HG02763 (cell line): ENCODE results near the gene KRT81.
A peak's percentile ranks its signal among the peaks of the same experiment; 100 is the strongest.
"Not testable (repeated sequence)": the region's sequence is repeated elsewhere in the genome, so short reads cannot be mapped to it uniquely, and the experiment has no call there.

ENCODE experiments used
- ATAC-seq: cut with Tn5 transposase; IDR thresholded peaks from one replicate; pipeline ENCODE4 v1.9.1; 2021; ENCODE audit warnings: mild to moderate bottlenecking, moderate library complexity; ENCODE audit not compliant: unreplicated experiment

Gene KRT81

DNA sequence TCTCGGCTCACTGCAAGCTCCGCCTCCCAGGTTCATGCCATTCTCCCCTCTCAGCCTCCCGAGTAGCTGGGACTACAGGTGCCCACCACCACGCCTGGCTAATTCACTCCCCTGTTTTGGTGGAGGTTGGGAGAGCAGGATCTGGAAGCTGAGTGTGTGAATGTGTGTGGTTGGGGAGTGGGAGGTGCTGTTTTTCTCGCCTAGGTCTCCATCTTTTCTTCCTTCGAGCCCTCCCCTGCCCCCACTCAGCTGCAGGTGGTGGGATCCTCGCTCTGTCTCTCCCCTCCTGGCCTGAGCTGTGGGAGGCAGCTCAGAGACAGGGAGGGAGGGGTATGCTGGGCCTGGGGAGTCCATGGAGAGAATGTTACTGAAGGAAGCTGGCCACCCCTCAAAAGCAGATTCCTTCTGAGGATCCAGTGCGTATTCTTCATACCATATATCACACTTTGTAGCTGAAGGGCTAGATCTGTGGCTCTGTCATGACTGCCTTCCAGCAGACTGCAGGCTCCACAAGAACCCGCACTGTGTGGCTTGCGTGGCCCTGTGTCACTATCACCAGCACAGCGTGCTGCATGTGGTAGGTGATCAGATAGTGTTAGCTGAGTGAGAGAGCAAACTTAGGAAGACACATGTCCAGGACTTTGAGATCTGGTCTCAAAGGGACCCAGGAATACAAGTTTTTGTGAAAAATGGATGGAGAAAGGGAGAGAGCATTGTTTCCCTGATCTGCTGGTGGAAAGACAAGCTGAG, 27.1 kb upstream of the KRT81 start:
- ATAC-seq: no peak

DNA sequence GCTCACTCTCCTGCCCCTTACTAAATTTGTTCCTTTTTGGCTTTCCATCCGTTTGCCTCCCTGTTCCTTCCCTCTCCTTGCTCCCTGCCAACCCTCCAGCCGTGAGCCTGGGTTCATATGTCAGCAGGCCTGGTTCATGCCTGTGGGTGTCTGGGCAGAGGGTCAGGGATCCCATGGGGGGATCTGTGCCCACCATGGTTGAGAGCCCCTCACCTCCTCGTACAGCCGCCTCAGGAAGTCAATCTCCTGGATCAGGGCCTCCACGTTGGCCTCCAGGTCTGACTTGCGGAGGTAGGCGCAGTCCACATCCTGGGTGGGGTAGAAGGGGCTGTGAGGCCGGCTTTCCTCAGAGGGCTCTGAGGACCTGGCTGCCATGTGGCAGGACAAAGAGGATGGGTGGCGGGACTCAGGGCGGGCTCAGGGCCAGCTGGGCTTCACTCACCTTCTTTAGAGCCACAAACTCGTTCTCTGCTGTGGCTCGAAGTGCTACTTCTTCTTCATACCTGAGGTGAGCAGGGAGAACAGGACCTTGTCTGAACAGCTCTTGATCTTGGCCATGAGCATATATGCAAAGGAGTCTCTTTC, 26.2 kb upstream of the KRT81 start:
- no peak for ATAC-seq

DNA sequence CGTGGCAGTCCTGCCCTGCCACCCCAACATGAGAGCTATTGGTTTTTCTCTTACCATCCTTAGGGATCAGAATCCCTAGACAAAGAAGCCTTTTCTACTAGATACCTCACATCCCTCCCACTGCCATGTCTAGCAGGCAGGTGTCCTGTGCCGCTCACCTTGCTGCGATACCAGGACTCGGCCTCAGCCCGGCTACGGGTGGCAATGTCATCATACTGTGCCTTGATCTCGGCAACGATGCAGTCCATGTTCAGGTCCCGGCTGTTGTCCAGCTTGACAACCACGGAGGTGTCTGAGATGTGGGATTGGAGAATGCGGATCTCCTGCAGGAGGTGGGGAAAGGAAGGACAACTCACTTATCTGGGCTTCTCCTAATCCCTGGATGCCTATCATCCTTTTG, 25.4 kb upstream of the KRT81 start:
- ATAC-seq: no peak

DNA sequence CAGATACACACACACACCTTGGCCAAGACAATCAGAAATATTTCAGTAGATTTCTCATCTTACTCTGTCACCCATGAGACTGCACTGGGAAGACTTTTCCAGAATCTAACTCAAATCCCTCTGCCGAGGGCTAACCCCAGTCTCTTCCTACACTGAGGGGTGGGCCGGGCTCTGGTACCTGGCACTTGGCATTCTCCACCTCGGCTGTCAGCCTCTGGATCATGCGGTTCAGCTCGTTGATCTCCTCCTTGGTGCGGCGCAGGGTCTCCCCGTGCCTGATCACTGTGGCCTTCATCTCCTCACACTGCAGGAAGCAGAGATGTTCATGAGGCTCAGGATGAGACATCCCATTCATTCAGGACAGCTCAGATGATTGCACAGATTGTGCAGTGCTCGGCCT, 25.0 kb upstream of the KRT81 start:
- ATAC-seq: no peak

DNA sequence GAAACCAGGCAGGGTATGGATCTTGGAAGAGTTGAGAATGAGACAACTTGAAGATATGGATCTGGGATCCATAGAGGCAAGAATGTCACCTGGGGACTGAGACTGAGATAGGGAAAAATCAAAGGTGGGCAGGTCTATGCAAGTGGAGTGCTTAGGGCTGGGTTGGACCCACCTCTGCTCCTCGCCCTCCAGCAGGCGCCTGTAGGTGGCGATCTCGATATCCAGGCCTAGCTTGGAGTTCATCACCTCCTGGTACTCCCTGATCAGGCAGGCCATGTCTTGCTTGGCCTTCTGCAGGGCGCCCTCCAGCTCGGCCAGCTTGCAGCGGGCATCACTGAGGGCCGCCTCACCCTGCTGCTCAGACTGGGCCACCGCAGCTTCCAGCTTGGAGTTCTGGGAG, 24.4 kb upstream of the KRT81 start:
- not testable (repeated sequence) for ATAC-seq

DNA sequence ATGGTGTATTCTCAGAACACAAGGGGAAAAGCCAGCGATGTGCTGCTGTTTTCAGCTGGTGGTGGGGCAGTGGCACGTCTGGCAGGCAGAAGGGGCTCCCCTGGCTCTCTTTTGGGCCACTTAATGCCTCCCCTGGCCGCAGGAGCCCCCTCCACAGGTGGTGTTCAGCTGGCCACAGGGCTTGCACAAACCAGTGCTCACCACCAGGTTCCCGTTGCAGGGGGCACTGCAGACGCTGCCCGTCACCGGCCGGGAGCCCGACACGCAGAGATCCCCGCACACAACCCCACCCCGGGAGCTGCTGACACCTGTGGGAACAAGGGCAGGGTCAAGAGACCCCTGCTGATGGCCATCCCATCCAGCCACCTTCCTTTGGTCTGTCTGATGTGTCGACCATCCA, 23.2 kb upstream of the KRT81 start:
- no peak for ATAC-seq

DNA sequence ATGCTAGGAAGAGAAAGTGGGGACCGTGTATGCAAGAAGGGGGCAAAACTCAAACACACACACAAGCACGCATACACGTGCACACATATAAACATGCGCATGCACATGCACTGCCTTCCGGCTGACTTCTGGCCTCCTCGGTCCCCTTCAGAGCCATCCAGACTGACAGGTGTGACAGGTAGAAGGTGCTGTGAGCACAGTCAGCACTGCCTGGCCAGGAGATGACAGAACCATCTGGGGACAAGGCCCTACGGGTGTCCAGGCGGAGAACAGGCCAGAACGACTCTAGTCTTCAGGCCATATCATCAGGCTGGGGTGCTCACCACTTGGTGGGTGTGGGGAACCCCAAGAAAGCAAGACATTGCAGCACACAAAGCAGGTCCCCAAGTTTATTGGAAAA, 22.6 kb upstream of the KRT81 start:
- no peak for ATAC-seq

DNA sequence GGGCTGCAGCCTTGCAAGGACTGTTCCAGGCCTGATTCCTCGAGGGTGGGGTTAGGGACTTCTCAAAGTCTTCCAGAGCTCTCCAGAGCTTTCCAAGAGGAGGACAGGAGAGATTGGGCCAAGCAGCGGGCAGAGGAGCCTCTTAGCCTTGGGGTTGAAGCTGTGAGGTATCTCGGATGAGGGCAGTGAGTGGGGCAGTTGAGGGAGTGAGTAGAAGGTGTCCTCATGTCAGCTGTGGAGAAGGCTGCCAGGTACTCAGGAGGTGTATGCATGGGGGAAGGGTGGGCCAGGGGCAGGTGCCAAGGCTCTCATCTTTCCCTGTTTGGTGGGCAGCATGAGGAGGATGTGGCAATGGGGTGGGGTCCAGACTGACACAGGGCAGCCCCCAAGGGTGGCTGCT, 22.1 kb upstream of the KRT81 start:
- no peak for ATAC-seq

DNA sequence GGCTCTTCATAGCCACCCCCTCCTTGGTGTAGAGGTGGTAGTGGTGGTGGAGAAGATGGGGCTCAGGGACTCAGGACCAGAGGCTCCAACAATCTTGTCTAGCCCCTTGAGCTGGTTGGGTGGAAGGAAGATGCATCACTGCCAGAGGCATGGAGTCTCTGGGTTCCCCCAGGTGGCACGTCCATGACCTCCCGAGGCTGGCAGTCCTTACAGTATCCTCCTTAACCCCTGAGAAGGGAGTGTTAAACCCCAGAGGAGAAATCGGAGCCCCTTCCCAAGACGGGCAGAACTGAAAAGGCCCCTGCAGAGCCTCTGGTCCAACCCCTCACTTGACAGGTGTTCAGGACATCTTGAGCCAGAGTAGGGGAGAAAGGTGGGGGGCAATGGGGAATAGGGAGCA, 20.8 kb upstream of the KRT81 start:
- no peak for ATAC-seq

DNA sequence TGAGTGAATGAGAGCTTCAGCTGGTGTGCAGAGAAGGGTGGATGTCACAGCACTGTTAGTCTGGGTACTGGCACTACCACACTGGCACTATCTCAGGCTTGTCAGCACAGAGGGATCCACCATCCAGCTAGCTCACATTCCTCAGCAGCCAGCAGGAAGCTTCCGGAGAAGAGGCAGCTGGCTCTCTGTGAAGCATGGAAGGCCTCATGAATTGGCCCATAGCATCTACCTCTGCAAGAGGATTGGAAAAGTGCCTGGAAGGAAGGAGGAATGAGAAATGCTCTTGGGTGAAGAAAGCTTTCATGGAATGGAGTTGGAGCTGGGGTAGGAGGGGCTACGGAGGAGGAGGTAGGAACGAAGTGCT, 19.9 kb upstream of the KRT81 start:
- ATAC-seq: no peak

DNA sequence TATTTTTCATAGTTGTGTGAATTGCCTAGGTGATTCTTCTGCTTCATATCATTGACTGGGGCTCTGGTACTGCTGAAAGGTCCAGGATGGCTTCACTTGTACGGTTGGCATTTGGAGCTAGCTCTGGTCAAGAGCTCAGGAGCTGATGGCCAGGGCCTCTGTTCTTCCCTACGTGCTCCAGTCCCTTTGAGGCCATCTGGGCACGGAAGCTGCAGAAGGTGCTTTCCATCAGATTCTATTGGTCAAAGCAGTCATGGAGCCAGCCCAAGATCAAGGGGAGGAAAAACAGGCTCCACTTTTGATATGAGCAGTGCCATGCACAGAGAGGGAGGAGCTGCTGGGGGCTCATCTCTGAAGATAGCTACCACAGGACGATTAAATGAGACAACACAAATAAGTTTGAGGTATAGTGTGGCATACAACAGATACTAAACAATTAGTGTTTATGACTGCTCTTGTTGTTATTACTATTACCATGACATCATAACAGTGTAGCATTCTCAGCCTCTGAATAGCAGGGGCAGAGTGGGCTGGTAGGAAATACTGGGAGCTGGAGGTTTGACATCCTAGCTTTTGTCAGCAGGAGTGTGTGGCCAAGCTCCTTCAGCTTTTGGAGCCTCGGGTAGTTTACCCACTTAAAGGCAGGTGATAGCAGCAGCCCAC, 19.4 kb upstream of the KRT81 start:
- ATAC-seq: no peak

DNA sequence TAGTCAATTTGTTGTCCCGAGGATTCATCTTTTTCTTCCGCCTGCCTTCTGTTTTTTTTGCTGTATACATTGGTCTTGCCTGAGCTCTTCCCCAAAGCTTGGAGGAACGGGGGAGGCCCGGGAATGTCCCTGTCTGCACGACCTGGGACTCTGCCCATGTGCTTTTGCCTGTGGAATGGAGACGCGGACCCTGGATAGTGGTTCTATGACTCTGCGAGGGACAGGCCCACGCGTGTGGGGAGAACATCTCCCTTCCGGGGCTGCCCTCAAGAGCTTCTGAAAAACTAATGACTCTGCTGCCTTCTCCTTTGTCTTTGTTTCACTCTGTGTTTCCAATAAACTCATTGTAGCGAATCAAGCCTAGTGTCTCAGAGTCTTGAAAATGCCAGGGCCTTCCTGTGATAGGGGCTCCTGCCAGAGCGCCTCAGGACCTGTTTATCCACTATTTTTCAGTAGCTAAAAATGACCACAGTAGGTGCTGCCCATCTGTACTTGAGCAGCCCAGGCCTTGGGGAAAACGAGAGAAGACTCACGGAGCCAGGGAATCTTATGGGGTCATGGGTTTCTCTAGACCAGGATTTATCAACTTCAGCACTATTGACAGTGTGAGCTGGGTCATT, 17.6 kb upstream of the KRT81 start:
- ATAC-seq: no peak

DNA sequence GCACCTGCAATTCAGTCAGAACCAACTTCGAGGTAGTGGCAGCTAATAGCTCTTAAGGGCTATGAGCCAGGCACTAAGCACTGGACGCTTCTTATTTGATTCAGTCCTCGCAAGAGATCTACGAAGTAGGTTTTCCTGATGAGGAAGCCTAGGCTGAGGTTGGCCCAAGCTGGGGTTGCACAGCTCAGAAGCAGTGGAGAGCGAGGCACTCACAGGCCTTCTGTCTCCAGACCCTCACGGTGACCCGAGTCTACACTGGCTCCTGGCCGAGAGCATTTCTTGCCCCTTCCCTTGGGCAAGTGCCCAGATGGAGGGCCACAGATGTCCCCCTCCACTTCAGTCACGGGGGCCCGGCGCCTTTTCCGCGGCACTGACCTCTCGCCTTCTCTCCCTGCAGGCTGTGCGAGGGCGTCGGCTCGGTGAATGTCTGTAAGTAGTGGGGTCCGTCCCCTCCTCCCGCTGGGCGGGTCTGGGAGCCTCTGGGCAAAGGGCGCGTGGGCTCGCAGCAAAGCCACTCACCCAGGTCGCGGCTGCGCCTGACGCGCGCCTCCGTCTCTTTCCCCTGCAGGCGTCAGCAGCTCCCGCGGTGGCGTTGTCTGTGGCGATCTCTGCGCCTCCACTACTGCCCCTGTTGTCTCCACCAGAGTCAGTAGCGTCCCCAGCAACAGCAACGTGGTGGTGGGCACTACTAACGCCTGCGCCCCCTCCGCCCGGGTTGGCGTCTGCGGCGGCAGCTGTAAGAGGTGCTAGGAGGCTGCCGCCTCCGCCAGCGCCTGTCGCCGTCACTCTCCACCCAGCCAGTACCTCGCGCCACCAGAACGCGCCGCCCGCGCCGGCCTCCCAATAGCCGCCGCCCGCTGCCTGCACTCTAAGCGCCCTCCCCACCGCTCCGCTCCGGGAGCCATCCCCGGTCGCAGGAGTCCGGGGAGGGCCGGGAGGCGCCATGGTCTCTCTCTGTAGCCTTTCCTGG, 16.8 kb upstream of the KRT81 start:
- no peak for ATAC-seq

DNA sequence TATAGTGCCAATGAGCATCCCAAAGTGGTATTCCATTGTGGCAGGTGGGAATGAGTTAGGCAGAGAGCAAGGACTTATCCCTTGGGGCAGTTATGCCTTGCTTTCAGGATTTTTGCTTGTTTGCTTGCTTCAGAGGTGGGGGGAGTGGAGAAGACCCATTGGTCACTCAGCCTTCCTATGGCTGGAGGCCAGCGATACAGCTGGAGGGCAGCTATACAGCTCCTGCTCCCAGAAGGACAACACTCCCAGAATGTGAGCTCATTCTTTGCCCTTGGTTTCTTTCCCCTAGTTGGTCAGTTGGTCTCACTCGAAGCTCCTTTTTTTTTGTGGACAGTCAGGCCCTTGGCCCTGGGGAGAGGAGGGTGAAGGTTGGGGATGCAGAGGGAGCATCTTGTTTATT, 15.4 kb upstream of the KRT81 start:
- no peak for ATAC-seq

DNA sequence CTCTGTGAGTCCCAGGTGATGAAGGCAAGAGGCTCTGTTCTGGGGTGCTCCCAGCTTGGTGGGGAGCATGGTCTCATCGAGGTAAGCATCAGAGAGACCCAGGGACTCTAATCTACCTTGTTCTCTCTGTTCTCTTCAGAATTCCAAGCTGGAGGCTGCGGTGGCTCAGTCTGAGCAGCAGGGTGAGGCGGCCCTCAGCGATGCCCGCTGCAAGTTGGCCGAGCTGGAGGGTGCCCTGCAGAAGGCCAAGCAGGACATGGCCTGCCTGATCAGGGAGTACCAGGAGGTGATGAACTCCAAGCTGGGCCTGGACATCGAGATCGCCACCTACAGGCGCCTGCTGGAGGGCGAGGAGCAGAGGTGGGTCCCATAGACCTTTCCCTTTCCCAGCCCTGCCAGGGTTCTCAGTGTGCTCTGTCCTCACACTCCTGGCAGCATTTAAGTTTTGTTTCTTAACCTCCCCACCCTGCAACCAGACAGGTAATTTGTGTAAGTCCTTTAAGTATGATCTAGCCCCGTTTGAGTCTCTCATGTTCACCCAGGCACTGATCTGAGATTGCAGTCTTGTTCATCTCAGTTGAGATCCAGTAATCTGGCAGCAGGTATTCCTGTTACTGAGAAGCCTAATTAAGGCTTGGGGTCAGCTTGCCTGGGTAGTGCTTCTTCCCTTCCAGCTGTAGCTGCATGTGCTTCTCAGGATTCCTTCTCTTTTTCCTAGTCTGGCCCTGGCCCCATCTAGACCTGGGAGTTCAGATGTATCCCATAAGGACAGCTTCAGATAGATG, 14.8 kb upstream of the KRT81 start:
- no peak for ATAC-seq

DNA sequence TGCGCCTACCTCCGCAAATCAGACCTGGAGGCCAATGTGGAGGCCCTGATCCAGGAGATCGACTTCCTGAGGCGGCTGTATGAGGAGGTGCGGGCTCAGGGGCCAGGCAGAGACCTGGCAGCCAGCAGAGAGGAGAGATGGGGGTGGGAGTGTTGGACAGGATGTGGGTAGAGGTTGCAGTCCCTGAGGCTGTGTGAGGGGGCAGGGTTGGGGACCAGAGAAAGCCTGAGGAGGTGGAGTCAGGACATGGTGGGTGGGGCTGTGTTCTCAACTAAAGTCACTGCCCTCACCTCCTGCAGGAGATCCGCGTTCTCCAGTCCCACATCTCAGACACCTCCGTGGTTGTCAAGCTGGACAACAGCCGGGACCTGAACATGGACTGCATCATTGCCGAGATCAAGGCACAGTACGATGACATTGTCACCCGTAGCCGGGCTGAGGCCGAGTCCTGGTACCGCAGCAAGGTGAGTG, 13.6 kb upstream of the KRT81 start:
- ATAC-seq: peak; percentile 71

DNA sequence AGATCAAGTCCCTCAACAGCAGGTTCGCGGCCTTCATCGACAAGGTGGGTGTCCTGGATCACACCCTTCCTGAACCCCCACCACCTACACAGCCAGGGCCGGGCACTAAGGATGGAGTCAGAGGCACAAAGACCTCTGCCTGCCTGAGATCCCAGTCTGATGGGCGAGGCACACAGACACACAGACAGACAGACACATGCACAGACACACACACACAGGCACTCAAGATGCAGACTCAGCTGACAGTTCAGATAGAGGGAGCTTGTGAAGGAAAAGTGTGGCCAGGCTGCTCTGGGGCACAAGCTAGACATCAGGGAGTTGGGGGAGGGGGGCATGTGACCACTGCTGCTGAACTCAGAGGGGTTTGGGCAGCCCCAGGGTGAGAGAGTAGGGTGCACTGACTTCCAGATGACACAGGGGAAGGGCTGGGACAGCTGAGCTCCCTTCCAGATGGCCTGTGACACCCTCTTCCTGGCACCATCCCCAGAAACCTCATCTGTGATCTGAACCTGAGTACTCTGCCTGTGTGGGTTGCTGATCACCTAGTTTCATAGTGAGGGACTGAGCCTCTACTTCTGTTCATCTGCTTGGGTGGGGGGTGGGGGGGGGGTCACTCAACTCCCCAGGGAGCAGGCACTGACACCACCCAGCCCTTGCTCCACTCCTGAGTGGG, 11.0 kb upstream of the KRT81 start:
- not testable (repeated sequence) for ATAC-seq

DNA sequence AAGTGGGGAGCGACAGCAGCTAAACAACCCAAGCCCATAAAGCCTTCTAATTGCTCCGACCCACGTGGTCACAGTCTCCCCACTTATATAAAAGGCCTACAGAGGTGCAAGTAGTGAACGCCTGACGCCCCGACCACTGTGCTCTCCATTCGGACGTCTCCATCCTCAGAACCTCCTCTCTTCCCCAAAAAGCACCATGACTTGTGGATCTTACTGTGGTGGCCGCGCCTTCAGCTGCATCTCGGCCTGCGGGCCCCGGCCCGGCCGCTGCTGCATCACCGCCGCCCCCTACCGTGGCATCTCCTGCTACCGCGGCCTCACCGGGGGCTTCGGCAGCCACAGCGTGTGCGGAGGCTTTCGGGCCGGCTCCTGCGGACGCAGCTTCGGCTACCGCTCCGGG, 10.4 kb upstream of the KRT81 start:
- ATAC-seq: not testable (repeated sequence)
